ENCODE measurements around the gene GPR155. TPM values are rescaled to one million over a fixed set of nuclear protein-coding genes. Genes with fewer than 3 reads are reported as not detected.

Gene GPR155
- total and polyA plus RNA-seq, 9 of the 15 experiments (the other 6 are each of a cell fraction or from before 2014, with no cell fraction given) = 0.04 to 0.40 (median 0.11) TPM; not detected in 1

DNA sequence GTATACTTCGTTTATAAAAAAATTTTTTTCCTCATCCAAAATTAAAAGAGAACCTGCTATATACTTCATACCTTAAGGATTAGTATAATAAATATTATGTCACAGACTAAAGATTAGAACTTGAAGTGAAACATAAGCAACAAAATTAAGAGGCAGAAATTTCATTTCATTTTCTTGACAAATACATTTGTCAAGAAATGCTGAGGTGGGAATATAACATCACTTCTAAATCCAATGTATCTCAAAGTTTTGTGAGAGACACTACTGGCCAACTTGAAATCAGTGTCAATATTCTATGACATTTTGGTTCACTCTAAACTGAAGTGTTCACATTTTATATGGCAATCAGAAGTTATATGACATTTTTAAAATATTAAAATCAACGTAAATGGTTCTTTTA lies 47.5 kb downstream of the GPR155 start:
- CTCF ChIA-PET (ENCODE audit: low intra/inter-chr PET ratio) = no interaction called here
- no peak for FAIRE-seq
- intact Hi-C loops (cut with micrococcal nuclease) = no loop called here
- no peak for TF ChIP-seq EP300 (IDR thresholded peaks at IDR 0.05; ENCODE audit: low read length)
- no peak for TF ChIP-seq MCM3 (IDR thresholded peaks at IDR 0.05)
- TF ChIP-seq RBBP5 (IDR thresholded peaks at IDR 0.05; ENCODE audit: borderline replicate concordance, insufficient read depth, low read length, poor library complexity, severe bottlenecking) = no peak
- TF ChIP-seq DNMT1 (IDR thresholded peaks at IDR 0.05) = no peak
- TF ChIP-seq, protein P1, sequence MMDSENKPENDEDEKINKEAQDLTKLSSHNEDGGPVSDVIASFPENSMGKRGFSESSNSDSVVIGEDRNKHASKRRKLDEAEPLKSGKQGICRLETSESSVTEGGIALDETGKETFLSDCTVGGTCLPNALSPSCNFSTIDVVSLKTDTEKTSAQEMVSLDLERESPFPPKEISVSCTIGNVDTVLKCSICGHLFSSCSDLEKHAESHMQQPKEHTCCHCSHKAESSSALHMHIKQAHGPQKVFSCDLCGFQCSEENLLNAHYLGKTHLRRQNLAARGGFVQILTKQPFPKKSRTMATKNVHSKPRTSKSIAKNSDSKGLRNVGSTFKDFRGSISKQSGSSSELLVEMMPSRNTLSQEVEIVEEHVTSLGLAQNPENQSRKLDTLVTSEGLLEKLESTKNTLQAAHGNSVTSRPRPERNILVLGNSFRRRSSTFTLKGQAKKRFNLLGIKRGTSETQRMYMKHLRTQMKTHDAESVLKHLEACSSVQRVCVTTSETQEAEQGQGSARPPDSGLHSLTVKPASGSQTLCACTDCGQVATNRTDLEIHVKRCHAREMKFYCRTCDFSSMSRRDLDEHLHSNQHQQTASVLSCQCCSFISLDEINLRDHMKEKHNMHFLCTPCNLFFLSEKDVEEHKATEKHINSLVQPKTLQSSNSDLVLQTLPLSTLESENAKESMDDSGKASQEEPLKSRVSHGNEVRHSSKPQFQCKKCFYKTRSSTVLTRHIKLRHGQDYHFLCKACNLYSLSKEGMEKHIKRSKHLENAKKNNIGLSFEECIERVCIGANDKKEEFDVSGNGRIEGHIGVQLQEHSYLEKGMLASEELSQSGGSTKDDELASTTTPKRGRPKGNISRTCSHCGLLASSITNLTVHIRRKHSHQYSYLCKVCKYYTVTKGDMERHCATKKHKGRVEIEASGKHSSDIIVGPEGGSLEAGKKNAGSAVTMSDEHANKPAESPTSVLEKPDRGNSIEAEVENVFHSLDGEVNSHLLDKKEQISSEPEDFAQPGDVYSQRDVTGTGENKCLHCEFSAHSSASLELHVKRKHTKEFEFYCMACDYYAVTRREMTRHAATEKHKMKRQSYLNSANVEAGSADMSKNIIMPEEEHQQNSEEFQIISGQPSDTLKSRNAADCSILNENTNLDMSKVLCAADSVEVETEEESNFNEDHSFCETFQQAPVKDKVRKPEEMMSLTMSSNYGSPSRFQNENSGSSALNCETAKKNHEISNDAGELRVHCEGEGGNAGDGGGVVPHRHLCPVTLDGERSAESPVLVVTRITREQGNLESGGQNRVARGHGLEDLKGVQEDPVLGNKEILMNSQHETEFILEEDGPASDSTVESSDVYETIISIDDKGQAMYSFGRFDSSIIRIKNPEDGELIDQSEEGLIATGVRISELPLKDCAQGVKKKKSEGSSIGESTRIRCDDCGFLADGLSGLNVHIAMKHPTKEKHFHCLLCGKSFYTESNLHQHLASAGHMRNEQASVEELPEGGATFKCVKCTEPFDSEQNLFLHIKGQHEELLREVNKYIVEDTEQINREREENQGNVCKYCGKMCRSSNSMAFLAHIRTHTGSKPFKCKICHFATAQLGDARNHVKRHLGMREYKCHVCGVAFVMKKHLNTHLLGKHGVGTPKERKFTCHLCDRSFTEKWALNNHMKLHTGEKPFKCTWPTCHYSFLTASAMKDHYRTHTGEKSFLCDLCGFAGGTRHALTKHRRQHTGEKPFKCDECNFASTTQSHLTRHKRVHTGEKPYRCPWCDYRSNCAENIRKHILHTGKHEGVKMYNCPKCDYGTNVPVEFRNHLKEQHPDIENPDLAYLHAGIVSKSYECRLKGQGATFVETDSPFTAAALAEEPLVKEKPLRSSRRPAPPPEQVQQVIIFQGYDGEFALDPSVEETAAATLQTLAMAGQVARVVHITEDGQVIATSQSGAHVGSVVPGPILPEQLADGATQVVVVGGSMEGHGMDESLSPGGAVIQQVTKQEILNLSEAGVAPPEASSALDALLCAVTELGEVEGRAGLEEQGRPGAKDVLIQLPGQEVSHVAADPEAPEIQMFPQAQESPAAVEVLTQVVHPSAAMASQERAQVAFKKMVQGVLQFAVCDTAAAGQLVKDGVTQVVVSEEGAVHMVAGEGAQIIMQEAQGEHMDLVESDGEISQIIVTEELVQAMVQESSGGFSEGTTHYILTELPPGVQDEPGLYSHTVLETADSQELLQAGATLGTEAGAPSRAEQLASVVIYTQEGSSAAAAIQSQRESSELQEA (IDR thresholded peaks at IDR 0.05; ENCODE audit: low read depth) = no peak
- no peak for TF ChIP-seq HDAC3 (IDR thresholded peaks at IDR 0.05; ENCODE audit: borderline replicate concordance, partially characterized antibody)
- TF ChIP-seq C11orf30 (IDR thresholded peaks at IDR 0.05; ENCODE audit: low read depth) = peak; percentile 50; the same call in 1 of the 2 replicates
- peak; percentile 74 for TF ChIP-seq ZNF316 (IDR thresholded peaks at IDR 0.05)
- TF ChIP-seq, protein P2, sequence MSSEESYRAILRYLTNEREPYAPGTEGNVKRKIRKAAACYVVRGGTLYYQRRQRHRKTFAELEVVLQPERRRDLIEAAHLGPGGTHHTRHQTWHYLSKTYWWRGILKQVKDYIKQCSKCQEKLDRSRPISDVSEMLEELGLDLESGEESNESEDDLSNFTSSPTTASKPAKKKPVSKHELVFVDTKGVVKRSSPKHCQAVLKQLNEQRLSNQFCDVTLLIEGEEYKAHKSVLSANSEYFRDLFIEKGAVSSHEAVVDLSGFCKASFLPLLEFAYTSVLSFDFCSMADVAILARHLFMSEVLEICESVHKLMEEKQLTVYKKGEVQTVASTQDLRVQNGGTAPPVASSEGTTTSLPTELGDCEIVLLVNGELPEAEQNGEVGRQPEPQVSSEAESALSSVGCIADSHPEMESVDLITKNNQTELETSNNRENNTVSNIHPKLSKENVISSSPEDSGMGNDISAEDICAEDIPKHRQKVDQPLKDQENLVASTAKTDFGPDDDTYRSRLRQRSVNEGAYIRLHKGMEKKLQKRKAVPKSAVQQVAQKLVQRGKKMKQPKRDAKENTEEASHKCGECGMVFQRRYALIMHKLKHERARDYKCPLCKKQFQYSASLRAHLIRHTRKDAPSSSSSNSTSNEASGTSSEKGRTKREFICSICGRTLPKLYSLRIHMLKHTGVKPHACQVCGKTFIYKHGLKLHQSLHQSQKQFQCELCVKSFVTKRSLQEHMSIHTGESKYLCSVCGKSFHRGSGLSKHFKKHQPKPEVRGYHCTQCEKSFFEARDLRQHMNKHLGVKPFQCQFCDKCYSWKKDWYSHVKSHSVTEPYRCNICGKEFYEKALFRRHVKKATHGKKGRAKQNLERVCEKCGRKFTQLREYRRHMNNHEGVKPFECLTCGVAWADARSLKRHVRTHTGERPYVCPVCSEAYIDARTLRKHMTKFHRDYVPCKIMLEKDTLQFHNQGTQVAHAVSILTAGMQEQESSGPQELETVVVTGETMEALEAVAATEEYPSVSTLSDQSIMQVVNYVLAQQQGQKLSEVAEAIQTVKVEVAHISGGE (CRISPR knock-in tag; IDR thresholded peaks at IDR 0.05) = no peak
- TF ChIP-seq GTF2A2 (tag; IDR thresholded peaks at IDR 0.05) = no peak
- peak; percentile 47 for TF ChIP-seq MAFF (IDR thresholded peaks at IDR 0.05; ENCODE audit: low read length)
- no peak for TF ChIP-seq MTA1 (IDR thresholded peaks at IDR 0.05; ENCODE audit: borderline replicate concordance)
- 0 out of 2 replicates have a peak, but pooled peaks have one; percentile 16 for TF ChIP-seq MAFK (IDR thresholded peaks at IDR 0.05; ENCODE audit: low read length)

More for the DNA sequence above, 47.5 kb downstream of the GPR155 start:
- 6% methylated on average over 2 of the region's 2 CpGs for WGBS (ENCODE audit: insufficient coverage, low coverage, missing lambda C conversion rate)
- no peak for DNase-seq (ENCODE audit: extremely low read depth in 1 of 4, low spot score in 3 of 4)
- no TSS peak for BruUV-seq (replicated peaks)
- H3K27ac ChIP-seq (ENCODE audit: extremely low read depth, low read depth, low read length) = no peak overlapping the region
- H3K9me1 ChIP-seq (ENCODE audit: control insufficient read depth, insufficient read depth, low read length) = no peaks in the 10 kb centered on the region
- no peak overlapping the region for H2AFZ ChIP-seq (ENCODE audit: low read depth, low read length)
- POLR2A ChIA-PET = interaction anchor here (0.6 kb wide), 1 partner anchor 1793 kb away, joined by 3 read pairs; no protein-coding TSS in a partner anchor
- no peak overlapping the region for H3K9ac ChIP-seq (ENCODE audit: insufficient read depth in 1 of 2, low read depth in 2 of 2, low read length in 2 of 2)
- no peaks in the 10 kb centered on the region for H3K4me1 ChIP-seq (replicated peaks in 1 of 2; ENCODE audit: control insufficient read depth in 2 of 2, insufficient read depth in 2 of 2, low read length in 2 of 2)
- peaks cover 0 to 4% of the 10 kb centered on the region in 2 experiments; a peak in 1 of 5 replicates for H3K27me3 ChIP-seq (ENCODE audit: control insufficient read depth in 2 of 2, insufficient read depth in 2 of 2, low read length in 2 of 2)
- H3K36me3 ChIP-seq (ENCODE audit: control insufficient read depth, insufficient read depth, low read length) = no peaks in the 10 kb centered on the region
- no peak overlapping the region for H3K4me3 ChIP-seq
- no peak overlapping the region for H3K4me2 ChIP-seq (ENCODE audit: insufficient read depth, low read length)
- no peak for ATAC-seq
- in situ Hi-C loops (cut with MboI) = no loop called here
- H3K79me2 ChIP-seq (ENCODE audit: control insufficient read depth, insufficient read depth, low read length) = no peaks in the 10 kb centered on the region
- H3K9me3 ChIP-seq (replicated peaks; ENCODE audit: control insufficient read depth, insufficient read depth, low read depth, low read length) = no peaks in the 10 kb centered on the region
- no peaks in the 10 kb centered on the region for H4K20me1 ChIP-seq (replicated peaks; ENCODE audit: control insufficient read depth, insufficient read depth, low read length)

Measured in K562 (cell line).